Measurements from ENCODE around the gene PTPRN2.

Gene PTPRN2

DNA sequence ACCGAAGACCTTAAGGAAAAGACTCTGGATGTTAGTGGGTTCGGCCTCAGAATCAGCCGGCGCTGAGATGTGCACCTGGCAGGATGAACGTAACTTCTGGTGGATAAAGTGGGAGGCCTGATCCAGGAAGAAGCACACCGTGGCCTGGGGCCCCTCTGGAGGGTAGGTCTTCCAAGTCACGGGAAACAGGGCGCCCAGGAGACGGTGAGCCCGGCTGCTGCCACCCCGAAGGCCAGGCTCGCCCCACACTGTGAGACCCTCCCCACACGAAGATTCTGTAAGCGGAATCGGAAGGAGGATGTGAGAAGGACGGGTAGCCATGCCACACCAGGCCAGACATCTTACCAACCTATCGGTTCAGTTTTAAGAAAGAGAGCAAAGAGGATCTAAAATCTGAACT is 971.8 kb downstream of the PTPRN2 start:
- no peak overlapping the region for H3K4me3 ChIP-seq (ENCODE audit: low read depth, low read length)
- TF ChIP-seq, protein P1, sequence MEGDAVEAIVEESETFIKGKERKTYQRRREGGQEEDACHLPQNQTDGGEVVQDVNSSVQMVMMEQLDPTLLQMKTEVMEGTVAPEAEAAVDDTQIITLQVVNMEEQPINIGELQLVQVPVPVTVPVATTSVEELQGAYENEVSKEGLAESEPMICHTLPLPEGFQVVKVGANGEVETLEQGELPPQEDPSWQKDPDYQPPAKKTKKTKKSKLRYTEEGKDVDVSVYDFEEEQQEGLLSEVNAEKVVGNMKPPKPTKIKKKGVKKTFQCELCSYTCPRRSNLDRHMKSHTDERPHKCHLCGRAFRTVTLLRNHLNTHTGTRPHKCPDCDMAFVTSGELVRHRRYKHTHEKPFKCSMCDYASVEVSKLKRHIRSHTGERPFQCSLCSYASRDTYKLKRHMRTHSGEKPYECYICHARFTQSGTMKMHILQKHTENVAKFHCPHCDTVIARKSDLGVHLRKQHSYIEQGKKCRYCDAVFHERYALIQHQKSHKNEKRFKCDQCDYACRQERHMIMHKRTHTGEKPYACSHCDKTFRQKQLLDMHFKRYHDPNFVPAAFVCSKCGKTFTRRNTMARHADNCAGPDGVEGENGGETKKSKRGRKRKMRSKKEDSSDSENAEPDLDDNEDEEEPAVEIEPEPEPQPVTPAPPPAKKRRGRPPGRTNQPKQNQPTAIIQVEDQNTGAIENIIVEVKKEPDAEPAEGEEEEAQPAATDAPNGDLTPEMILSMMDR (IDR thresholded peaks at IDR 0.05; ENCODE audit: low read depth, low read length, missing control alignments): no peak
- DNase-seq (ENCODE audit: low read depth): no peak

DNA sequence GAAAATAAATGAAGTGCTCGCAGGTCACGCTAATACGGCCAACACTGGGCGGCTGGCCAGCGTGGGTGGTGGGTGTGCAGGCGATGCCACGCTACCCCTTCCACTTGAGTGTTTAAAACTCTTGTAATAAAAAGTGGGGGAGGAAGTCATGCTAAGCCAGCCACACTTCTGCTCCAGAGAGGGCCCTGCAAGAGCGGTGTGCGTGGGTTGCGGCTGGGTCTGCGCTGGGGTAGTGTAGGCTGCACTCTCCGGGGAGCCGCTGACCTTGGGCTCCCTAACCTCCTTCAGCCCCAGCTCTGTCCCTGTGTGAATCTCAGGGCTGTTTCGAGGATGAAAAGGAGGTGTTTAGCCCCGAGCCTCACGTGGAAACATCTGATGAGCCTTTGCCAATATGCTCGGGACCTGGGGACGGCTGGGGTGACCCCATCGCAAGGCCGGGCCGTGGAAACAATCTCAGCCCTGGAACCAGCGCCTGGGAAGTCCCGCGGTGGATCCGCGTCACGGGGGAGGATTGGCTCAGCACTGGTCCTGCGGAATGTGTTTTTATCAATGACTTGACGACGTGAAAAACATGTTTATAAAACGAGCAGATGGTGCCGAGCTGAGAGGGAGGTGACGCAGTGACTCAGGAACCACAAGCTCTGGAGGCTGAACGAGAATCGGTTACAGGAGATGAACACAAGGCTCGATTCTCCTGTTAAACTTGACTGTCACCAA is 972.4 kb downstream of the PTPRN2 start:
- DNase-seq (ENCODE audit: low read depth): no peak
- H3K4me3 ChIP-seq (ENCODE audit: low read depth, low read length): no peak overlapping the region
- TF ChIP-seq, protein P1 (IDR thresholded peaks at IDR 0.05; ENCODE audit: low read depth, low read length, missing control alignments): no peak

DNA sequence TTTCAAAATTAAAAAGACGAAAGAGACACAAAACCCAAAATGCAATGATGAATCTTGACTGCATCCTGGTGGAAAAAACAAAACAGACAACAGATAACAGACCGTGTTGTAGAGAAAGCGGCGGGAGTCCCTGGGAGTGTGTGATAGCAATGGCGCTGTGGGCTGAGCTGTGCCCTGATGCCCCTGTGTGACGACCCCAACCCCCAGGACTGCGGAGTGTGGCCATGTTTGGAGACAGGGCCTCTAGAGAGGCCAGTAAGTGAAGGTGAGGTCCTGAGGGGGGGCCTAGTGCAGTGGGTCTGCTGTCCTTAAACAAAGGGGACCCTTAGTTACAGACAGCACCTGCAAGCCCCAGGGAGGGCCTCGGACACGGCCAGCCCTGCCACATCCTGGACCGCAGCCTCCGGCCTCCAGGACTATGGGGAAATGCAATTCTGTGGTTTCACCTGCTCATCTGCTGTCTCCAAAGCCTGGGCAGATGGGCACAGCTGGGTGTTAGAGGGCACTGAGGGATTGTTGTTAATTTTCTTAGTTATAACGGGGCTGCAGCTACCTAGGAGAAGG is 973.1 kb downstream of the PTPRN2 start:
- DNase-seq (ENCODE audit: low read depth): no peak
- TF ChIP-seq, protein P1 (IDR thresholded peaks at IDR 0.05; ENCODE audit: low read depth, low read length, missing control alignments): no peak
- H3K4me3 ChIP-seq (ENCODE audit: low read depth, low read length): no peak overlapping the region

GRCh38 chr7:157613575-157614322 is 973.9 kb downstream of the PTPRN2 start:
- TF ChIP-seq, protein P1 (IDR thresholded peaks at IDR 0.05; ENCODE audit: low read depth, low read length, missing control alignments): no peak
- H3K4me3 ChIP-seq (ENCODE audit: low read depth, low read length): no peak overlapping the region
- no peak for DNase-seq (ENCODE audit: low read depth)

DNA sequence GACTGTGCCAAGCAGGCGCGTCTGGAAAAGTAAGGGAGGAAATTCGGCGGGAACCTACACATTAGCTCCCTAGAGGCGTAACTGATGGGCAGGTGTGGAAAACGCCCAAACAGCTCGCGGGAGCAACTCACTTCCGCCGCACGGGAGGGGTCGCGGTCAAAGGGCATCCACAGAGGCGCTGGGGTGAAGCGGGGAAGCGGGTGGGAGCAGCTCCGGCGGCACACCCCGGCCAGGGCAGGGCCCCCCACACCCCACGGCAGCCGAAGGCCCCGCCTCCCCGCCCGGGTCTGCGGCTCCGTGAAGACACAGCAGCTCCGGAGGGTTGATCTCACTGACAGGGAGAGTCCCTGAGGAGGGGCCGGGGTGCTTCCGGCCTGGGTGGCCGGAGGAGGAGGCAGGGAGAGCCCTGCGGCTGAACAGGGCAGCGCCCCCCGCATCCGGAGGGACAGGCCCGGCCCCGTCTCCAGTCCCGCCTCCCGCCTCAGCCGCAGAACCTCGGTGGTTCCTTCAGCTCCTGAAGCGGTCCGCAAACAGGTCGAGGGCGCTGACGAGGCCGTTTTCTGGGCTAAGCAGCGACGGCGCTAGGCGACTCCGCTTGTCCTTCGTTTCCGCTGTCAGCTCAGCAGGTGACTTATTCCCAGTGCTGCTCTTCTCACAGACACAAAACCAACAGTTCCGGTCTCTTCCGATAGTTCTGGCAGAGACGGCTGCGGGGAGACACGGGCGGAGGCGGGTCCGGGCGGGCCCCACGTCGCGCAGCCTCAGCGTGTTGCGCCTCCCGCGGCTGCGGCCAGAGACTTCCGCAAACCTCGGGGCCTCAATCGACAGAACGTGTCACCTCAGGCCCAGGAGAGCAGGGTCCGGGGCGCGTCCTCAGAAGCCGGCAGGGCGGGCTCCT is 974.7 kb downstream of the PTPRN2 start:
- DNase-seq (ENCODE audit: low read depth): no peak
- TF ChIP-seq, protein P1 (IDR thresholded peaks at IDR 0.05; ENCODE audit: low read depth, low read length, missing control alignments): no peak
- H3K4me3 ChIP-seq (ENCODE audit: low read depth, low read length): no peak overlapping the region

DNA sequence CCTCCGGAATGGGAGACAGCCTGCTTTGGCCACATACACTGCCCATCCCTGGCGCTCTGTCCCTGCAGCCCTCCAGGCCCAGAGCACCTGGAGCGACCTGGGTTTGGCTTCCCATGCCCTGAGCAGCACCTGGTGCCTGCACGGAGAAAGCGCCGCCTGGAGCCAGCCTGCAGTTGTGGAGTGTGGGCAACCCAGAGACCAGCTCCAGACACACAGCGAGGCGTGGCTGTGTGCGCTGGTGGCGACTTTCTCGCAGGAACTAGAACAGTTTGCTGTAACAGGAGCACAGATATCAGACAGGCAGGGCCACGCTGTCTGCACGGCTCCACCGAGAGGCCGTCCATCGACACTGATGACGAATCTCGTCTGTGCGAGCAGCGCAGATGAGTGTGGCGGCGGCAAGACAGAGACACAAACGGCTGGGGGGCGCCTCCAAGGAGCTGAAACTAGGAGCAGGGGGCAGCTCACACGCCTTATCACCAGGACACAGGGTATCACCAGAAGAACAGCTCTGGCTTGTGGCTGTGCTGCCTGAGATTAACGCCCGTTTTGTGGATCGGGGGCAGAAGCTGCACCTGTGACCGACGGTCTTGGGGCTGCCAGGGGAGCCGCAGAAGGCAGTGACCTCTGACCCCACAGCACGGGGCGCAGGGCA is 975.5 kb downstream of the PTPRN2 start:
- DNase-seq (ENCODE audit: low read depth): no peak
- TF ChIP-seq, protein P1 (IDR thresholded peaks at IDR 0.05; ENCODE audit: low read depth, low read length, missing control alignments): no peak
- H3K4me3 ChIP-seq (ENCODE audit: low read depth, low read length): no peak overlapping the region
